Stimulated activated CD8-positive, alpha-beta memory T cell treated with anti-CD3 and anti-CD28 coated beads, Interleukin-4, amount 100 ng/mL, for 48 hours (primary cell): ENCODE measurements around the gene NCF2.
"Not testable (repeated sequence)": the region's sequence is repeated elsewhere in the genome, so short reads cannot be mapped to it uniquely, and the experiment has no call there.

Experiments used
- DNase-seq: peaks from one replicate; pipeline ENCODE4 v3.0.0-alpha.2; 2020

NCF2 gene, protein sequence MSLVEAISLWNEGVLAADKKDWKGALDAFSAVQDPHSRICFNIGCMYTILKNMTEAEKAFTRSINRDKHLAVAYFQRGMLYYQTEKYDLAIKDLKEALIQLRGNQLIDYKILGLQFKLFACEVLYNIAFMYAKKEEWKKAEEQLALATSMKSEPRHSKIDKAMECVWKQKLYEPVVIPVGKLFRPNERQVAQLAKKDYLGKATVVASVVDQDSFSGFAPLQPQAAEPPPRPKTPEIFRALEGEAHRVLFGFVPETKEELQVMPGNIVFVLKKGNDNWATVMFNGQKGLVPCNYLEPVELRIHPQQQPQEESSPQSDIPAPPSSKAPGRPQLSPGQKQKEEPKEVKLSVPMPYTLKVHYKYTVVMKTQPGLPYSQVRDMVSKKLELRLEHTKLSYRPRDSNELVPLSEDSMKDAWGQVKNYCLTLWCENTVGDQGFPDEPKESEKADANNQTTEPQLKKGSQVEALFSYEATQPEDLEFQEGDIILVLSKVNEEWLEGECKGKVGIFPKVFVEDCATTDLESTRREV

DNA sequence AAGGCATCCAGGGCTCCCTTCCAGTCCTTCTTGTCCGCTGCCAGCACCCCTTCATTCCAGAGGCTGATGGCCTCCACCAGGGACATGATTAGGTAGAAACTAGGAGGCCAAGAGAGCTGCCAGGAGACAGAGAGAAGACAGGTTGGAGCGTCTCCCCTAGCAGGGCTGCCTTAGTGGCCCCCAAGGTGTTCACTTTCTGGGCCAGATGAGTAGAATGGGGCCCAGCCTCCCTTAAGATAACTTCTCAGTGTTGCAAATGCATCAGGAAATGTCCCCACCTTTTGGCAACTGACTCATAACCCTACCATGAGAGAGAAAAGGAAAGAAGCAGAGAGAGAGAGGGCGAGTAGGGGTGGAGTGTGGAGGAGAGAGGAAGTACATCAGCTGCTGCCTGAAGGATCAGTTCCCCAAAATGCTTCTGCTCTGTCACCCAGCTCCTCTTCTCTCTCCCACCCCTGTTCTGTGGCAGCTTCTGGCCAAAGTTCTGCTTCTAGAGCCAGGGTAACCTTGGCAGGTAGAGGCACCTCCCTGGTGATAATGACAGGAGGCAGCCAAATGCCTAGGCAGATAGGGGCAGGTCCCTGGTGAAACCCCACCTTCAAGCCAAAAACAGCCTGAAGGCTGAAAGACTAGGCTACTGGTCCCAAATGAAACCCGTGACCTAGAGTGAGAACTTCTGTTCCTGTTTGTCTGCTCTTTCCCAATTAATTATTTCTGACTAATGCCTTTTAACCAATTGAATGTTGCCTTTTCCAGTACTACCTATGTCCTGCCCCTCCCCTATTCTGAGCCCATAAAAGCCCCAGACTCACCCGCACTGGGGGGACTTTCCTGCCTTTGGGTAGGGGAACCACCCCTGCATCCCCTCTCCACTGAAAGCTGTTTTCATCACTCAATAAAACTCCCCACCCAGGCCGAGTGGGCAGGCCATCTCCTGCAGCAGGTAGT is at the start of gene NCF2:
TSS of gene NCF2 (minus strand) at position 216 of the 948 bp plus-strand sequence. CDS start at position 86, 130 bp downstream.
- peak; percentile 52 for DNase-seq

DNA sequence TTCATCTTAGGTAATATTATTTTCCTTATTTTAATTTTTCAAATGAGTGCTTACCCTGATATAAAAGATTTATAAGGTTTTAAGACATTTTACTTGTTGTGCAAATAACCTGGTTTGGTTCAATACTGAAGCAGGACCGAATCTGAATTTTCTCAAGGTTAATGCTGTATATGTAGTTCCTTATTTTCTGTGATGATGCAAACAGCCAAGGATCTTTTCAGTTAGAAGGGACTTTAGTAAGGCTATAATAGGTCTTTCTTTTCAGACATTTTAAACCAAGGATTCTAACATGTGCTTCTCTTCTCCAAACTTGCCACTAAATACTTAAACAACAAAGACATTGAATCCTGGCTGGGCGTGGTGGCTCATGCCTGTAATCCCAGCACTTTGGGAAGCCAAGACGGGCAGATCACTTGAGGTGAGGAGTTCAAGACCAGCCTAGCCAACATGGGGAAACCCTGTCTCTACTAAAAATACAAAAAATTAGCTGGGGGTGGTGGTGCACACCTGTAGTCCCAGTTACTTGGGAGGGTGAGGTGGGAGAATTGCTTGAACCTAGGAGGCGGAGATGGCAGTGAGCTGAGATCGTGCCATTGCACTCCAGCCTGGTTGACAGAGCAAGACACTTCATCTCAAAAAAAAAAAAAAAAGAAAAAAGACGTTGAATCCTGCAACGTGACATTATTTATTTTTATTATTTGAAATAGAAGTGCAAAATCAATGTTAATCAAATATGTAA is 48.6 kb upstream of the NCF2 start:
- no peak for DNase-seq

DNA sequence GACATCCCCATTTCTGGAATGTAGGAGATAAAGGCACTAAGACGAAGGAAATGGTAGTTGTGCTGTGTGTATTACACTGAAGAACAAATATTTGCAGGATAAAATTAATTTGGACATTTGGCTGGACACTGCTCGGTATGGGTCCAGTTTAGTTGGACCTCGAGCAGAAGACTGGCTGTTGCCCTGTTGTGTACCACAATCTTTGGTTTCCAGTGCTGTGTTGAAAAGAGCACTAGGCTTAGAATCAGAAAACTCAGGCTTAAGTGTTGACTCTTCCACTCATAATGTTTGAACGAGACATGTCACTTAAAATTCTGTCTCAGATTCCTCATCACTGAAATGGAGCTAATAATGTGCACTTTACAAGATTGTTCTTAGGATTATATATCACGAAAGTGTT is 46.5 kb upstream of the NCF2 start:
- DNase-seq, result no peak

DNA sequence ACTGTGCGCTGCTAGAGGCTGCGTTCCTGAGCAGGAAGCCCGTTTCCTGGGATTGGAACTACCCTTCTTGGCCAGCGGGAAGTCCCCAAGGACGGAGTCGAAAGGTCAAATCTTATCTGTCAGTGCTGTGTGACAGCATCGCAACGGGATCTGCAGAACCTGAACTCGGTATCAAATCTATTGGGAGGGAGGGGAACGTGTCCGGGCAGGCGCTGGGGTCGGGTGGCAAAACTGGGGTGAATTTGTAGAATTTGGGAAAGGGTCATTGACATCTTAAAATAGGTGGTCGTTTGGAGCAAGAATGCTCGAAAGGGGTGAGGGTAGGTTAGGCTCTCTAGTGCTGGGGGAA is 46.0 kb upstream of the NCF2 start:
- DNase-seq, result no peak

DNA sequence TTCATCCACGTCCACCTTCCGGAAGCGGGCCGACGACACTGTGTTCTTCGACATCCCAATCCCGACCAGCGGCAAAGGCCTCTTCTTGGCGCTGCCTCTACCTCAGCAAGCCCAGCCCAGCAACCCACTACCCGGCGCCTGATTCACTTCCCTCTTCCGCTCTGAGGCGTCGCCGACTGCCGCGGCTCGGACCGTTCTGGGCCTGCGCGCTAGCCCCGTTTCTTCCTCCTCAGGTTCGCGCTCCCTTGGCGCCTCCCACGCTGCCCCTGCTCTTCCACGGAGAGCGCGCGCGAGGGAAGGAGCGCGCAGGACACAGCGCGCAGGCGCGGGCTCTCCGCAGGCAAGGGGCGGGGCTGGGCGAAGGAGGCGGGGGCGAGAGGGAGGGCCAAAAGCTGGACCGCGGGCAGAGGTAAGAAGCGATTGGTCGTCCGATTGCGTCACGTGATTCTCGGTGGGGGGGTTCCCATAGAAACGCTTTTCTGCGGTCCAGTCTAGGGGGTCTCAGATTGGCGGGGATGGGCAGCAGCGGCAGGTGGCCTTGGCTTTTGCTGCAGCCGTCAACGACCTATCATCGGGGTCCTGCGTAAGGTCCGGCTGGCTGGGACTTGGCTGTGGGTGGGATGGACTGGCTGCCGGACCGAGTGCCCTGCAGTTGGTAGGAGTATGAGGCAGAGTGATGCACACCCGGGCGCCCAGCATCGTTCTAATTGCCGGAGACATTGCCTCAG is 45.5 kb upstream of the NCF2 start, which contains the start of gene ARPC5:
TSS of gene ARPC5 (minus strand) at position 178 of the 728 bp plus-strand sequence. CDS start at position 54, 124 bp downstream.
- peak; percentile 99 for DNase-seq

DNA sequence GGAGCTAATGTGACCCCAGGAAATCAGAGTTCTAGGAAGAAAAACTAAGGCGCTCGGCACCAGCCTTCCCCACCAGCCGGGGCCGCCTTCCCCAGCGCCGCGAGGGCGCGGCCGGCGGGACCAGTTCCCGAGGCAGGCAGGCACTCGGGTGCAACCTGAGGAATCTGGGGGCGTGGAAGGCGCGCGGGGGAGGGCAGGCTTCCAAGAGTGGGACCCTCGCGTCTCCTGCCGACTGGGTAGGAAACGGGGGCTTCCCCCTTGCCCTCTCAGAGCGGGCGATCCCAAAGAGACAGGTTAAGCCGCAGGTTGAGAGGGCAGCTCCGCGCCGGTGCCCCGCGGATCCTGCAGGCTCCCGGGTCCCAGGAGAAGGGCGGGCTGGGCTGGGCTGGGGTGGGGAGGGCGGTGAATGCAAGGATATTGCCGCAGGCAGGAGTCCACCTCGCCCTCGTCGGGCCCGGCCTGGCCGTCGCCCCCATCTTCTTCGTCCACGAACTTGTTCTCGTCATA is 44.9 kb upstream of the NCF2 start:
- peak; percentile 56 for DNase-seq

DNA sequence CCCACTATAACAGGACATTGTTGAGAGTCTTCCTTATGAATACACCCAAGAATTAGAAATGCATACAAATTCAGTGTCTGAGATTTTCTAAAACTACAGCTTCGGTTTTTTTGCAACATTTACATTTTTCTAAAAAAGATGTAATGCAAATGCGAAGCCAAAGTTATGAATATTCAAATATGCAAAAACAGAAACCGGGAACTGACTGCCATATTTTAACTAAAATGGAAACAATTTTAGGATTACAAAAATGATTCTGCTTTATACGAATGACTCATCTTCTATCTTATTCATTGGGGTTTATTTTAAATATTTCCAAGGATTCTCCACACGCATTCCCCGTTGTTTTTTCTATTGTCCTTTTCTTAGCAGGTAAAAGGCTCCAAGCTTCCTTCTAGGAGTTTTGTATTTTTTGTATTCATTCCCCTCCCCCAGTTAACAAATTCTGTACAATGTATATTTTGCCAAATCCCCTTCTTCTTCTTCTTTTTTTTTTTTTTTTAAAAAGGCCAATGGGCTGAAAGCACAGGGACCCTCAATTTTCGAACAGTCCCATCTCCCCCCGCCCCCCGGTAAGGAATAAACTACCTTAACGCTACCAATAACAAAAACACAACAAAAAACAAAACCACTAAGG is 44.3 kb upstream of the NCF2 start:
- DNase-seq, result no peak

DNA sequence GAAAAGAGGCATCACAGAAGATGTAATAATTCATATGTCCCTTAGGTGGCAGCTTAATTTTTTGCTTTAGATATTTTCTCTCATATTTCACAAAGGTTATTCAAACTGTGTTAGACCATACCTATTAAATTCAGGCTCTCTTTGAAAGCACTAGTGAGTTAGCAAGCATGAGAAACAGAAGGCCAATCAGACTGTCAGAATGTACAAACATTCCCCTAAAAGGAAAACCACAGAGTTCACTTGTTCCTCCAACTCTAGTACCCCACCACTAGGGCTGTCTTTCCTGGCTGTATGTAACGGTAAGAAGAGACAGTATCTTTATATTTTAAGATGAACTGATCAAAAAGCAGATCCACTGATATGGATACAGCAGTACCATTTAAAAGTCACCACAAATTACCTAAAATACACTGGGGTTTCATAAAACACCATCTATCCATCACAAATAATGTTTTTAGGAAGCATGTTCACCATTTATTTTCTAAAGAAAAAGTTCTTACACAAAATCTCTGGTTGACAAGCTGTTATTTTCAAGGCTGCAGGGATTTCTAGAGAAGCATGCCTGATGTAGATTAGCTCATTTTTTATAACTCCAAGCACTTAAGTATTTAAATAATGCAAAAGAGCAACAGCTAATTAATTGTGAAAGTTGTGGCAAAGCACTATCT is 43.6 kb upstream of the NCF2 start:
- no peak for DNase-seq

DNA sequence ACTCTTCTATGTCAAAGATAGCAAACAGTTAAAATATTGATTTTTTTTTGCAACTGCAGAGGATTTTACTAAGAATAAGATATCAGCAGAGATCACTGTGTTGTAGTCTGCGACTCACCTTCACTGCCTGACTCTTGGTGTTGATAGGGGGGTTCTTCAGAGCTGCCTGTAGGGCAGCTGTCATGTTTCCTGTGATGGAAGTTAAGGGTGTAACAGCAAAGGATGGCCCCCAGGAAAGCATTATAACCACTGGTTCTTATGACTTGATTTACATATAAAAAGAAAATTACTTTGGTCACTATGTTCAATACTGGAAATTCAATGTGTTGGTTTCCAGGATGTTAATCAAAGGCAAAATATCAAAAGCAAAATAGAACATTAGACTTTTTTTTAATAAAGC is 42.7 kb upstream of the NCF2 start:
- no peak for DNase-seq

DNA sequence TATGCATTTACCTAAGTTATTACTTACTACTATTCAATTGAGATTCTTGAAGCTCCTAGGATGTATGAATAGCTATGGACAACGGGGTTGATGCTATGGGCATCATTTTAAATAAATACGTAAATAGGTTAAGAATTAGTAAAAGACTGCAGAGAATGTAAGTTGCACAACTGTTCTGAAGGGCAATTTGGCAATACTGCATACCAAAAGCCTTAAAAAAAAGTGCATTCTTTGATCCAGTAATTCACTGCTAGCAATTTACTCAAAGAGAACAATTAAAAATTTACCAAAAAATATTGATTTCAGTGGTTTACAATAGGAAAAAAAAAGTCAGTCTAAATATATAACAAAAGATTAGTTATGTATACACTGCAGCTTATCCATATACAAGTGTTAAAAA is 41.9 kb upstream of the NCF2 start:
- no peak for DNase-seq

DNA sequence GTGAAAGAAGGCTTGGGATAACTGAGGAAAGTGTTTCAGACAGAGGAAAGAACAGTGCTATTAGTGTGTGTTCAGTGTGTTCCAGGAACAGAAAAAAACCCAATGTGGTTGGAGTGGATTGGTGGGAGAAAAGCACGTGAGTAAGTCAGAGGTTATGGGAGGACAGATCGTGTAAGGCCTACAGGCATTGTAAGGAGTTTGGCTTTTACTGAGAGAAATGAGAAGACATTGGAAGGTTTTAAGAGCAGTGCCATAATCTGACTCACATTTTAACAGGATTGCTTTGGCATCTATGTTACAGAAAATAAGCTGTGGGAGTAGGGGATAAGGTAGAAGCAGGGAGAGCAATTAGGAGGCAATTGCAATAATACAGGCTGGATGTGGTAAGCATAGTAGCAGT is 40.5 kb upstream of the NCF2 start:
- DNase-seq, result no peak

DNA sequence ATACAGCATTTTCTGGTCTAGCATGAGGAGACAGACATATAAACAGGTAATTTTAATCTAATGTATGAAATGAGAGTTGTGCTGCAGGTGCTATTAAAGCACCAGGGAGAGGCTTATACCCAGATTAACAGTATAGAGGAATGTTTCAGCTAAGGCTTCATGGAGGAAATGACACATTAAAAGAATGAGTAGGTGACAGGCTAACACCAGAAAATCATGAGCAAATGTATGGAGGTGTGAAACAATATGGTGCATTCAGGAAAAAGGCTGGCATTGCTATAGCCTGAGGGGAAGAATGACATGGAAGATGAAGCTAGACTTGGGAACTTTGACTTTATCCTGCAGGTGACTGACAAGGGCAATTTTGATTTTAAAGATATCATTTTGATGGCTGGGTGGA is 38.3 kb upstream of the NCF2 start:
- DNase-seq, result no peak

DNA sequence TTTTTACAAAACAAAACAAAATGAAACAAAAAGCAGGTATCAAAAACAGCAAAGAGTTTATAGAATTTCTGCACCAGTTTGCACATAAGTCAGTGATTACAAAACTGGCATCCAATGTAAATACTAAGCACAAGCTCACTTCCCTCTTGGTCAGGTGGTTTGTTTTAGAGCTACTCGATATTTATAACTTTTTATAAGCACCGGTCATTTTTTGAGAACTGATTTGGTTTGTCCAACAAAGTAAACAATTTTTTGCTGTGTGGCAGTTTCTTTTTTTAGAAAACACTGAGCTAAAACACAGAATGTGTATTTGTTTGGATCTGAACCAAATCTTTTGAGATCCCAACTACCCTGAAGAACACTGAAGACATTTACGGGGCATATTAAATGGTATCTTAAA is 36.0 kb upstream of the NCF2 start:
- not testable (repeated sequence) for DNase-seq

DNA sequence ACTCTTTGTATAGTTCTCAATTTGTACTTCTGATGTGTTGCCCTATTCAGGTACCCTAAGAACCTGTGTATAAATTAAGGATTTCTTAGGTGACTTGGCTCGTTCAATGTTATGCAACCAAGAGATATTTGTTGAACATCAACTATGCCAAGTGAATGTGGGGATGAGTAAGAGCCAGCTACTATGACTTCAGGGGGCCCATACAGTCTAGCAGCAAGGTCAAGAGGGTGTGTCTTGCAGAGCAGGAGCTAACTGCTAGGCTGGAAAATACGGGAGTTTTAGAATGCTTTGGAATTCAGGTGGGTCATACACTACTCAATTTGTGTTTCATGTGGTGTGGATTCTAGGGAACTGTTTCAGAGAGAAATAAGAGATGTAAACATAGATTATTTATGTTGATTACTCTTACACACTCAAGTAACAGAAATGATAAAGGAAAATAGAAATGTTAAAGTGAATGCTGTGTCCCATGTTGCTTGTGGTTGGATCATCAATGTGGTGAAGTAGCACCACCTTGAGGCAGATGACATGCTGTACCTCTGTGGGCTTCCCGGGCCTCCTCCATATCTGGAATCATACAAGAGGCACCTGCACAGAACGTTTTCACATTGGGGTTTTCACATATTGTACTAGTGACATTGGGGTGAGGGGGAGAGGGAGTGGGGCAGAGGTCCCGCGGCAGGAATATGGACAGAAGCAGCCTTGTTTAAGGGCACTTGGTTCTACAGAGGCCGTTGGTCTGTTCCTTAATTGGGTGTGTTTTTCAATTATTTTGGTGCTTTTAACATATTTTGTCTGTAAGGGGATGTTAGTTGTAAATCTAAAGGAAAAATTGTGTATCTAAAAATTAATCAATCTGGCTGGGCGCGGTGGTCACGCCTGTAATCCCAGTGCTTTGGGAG is 32.9 kb upstream of the NCF2 start:
- DNase-seq, result peak; percentile 51

DNA sequence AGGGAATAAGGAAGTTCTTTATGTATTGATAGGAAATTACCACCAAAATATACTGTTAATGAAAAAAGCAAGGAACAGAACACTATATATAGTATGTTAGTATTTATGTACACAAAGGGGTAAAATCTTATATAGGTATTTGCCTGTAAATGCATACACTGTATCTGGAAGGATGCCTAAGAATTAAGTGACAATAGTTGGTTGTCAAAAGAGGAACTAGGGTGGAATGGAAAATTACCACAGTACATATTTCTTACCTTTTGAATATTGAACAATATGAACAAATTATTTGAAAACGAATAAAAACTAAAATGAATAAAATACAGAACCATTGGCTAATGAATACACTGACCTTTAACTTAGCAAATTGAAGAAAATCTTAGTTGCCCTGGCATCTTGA is 31.8 kb upstream of the NCF2 start:
- no peak for DNase-seq

DNA sequence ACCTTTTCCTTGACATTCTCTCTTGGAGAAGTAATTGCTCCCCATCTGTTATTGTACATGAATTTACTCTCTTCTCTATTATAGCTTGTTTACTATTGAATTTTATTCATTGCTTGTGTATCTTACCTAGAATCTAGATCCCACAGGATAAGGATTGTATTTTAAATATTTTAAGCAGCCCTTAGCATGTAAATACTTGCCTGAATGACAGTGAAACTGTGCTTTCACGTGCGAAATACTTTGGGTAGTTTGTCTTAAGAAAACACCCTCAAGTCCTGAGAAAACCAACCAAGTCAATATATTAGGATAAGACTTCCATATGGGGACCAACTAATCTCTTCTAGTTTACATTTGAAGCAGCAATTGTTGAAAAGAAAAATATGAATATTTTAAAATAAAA is 30.1 kb upstream of the NCF2 start:
- DNase-seq, result no peak

DNA sequence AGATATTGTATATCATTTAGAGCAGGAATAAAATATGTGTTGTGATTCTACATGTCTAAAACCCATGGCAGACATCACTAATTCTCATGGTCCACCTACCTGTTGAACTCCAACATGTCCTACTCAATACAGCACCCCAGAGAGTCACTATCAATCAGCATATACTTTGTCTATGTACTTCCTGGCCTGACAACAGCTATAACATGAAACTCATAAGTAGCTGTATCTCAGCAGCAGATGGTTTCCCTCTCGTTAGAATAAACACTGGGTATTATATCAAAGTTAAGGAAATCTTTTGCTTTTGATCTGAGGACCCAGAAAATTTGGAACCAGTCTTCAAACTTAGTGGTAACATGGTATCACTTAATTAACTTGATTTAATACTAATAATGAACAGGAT is 29.5 kb upstream of the NCF2 start:
- no peak for DNase-seq

DNA sequence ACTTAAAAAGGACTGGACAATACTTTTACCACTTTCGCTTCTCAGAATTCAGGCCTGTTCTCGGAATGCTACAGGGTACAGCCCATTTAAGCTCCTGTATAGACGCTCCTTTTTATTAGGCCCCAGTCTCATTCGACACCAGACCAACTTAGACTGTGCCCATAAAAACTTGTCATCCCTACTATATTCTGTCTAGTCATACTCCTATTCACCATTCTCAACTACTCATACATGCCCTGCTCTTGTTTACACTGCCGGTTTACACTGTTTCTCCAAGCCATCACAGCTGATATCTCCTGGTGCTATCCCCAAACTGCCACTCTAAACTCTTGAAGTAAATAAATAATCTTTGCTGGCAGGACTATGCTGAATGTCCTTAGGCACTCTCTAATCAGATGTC is 27.9 kb upstream of the NCF2 start:
- DNase-seq, result not testable (repeated sequence)

DNA sequence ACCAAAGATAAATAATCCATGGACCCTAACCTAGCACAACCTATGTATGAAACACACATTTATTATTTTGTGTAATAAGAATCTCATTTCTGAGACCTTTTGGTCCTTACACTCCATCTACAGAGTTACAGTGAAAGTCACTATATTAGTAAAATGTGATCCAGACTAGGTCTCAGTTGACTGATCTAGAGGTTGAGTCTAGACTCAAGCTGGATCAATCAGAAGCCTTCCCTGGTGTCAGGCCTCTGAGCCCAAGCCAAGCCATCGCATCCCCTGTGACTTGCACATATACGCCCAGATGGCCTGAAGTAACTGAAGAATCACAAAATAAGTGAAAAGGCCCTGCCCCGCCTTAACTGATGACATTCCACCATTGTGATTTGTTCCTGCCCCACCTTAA is 22.7 kb upstream of the NCF2 start:
- not testable (repeated sequence) for DNase-seq

DNA sequence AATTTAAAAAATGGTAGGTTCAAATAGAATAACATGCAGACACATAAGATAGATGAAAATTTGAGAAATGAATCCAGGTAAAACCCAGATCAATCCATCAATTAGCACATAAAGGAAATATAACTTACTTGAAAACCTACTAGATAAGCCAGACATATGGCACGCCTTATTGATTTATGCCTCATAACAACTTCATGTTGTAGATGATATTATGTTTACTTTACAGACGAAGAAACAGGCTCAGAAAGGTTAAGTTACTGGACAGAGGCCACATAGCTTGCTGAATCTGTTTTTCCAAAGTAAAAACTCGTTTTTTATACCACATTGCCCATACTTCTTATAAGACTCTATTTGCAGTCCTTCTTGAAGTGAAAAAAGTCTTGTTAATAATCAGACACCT is 22.1 kb upstream of the NCF2 start:
- DNase-seq, result no peak
